Activated CD8-positive, alpha-beta T cell treated with anti-CD3 and anti-CD28 coated beads for 36 hours (primary cell): ENCODE measurements around the gene PSD2. TPM values are rescaled to one million over a fixed set of nuclear protein-coding genes. Genes with fewer than 3 reads are reported as not detected.

Source experiments
- ATAC-seq: fragments of 200-7000 bp; cut with Tn5 transposase; one replicate; pipeline ENCODE4 v1.10.0; 2021; ENCODE audit warnings: mild to moderate bottlenecking, moderate library complexity
- CTCF ChIA-PET: fragments of 350-600 bp; sonication (Branson Sonifier 250); formaldehyde crosslinking; loops from one replicate; lab custom pipeline; 2021; ENCODE audit warnings: antibody characterized with exemption; lab: Charles Lee
- POLR2A ChIA-PET: fragments of 350-600 bp; sonication (Branson Sonifier 250); formaldehyde crosslinking; loops from one replicate; lab custom pipeline; 2021; ENCODE audit warnings: antibody characterized with exemption; lab: Charles Lee
- DNase-seq: peaks from one replicate; pipeline ENCODE4 v3.0.0-alpha.2; 2020
- H3K27ac Mint-ChIP-seq: one replicate; pipeline ENCODE4 v1.8.0; 2021; ENCODE audit warnings: mild to moderate bottlenecking, mixed read lengths
- H3K27me3 Mint-ChIP-seq: one replicate; pipeline ENCODE4 v1.8.0; 2021; ENCODE audit warnings: mixed read lengths
- H3K36me3 Mint-ChIP-seq: one replicate; pipeline ENCODE4 v1.8.0; 2021; ENCODE audit warnings: low read depth, mixed read lengths
- H3K4me1 Mint-ChIP-seq: one replicate; pipeline ENCODE4 v1.8.0; 2021; ENCODE audit warnings: low read depth, mixed read lengths
- H3K4me3 Mint-ChIP-seq: one replicate; pipeline ENCODE4 v1.8.0; 2021; ENCODE audit warnings: mild to moderate bottlenecking, moderate library complexity, mixed read lengths
- H3K9me3 Mint-ChIP-seq: one replicate; pipeline ENCODE4 v1.8.0; 2021; ENCODE audit warnings: mixed read lengths
- CTCF ChIP-seq: fragments of 200-600 bp; IDR thresholded peaks from one replicate; pipeline ENCODE4 v1.8.0; 2022; ENCODE audit warnings: antibody characterized with exemption, mild to moderate bottlenecking
- intact Hi-C: fragments of 100-400 bp; cut with micrococcal nuclease; formaldehyde crosslinking; loops from one replicate; pipeline ENCODE4 v1.10.0; 2022
- total RNA-seq, 2 experiments: library from RNA; stranded (reverse); gene quantifications; one replicate each; pipeline ENCODE4 v1.2.3, GENCODE V29; 2021

Gene PSD2
- total RNA-seq, 2 experiments from 2014 or later: 0.14 TPM; not detected in 1

GRCh38 chr5:139760066-139761056, 35.2 kb upstream of the PSD2 start:
- Mint-ChIP-seq H3K27me3 (peaks cover 34% of the 10 kb centered on the region), H3K27ac (no peak overlapping the region), H3K36me3 (no peaks in the 10 kb centered on the region), H3K4me1 (peaks cover 27% of the 10 kb centered on the region), H3K9me3 (no peaks in the 10 kb centered on the region), H3K4me3 (no peak overlapping the region)
- DNase-seq: no peak
- CTCF ChIA-PET: interaction anchor here (1.4 kb wide), 1 partner anchor 30 kb away, joined by 4 read pairs; no protein-coding TSS in a partner anchor
- POLR2A ChIA-PET: interaction anchor here (0.6 to 2.8 kb wide), 3 partner anchors 13 to 175 kb away, joined by 3 to 15 read pairs (median 3); no protein-coding TSS in a partner anchor
- no peak for TF ChIP-seq CTCF
- intact Hi-C loops: no loop called here
- no peak for ATAC-seq

DNA sequence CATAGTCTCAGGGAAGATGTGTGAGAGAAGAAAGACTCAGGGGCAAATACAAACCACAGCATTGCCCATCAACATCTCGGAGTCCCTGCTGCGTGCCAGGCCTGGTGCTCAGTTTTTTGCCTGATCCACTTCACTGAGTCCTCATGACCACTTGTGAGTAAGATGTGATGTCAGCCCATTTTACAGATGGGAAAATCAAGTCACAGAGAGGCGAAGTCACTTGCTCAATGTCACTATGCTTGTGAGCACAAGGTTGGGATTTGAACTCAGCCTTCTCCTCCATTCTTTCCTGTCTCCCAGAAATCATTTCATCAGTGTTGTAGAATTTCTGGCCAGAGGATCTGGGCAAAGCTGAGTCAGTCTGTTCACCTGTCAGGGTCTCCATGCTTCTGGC, 34.6 kb upstream of the PSD2 start:
- intact Hi-C loops: no loop called here
- ATAC-seq: no peak
- H3K27me3 Mint-ChIP-seq: peaks cover 31% of the 10 kb centered on the region

GRCh38 chr5:139761501-139761900, 34.1 kb upstream of the PSD2 start:
- peaks cover 25% of the 10 kb centered on the region for H3K4me1 Mint-ChIP-seq
- H3K36me3 Mint-ChIP-seq: no peaks in the 10 kb centered on the region
- intact Hi-C loops: no loop called here
- POLR2A ChIA-PET: interaction anchor here (1.1 to 1.2 kb wide), 2 partner anchors 13 to 128 kb away, joined by 3 to 5 read pairs; no protein-coding TSS in a partner anchor
- no peaks in the 10 kb centered on the region for H3K9me3 Mint-ChIP-seq
- H3K27ac Mint-ChIP-seq: no peak overlapping the region
- ATAC-seq: no peak
- no peak overlapping the region for H3K4me3 Mint-ChIP-seq
- DNase-seq: no peak
- no peak for TF ChIP-seq CTCF
- H3K27me3 Mint-ChIP-seq: peaks cover 27% of the 10 kb centered on the region
- CTCF ChIA-PET: interaction anchor here (2.5 to 8.1 kb wide), 2 partner anchors 15 to 126 kb away, joined by 14 to 211 read pairs; no protein-coding TSS in a partner anchor

More for the DNA sequence above, 34.6 kb upstream of the PSD2 start:
- Mint-ChIP-seq H3K9me3 (no peaks in the 10 kb centered on the region), H3K27ac (no peak overlapping the region), H3K4me3 (no peak overlapping the region), H3K4me1 (peaks cover 28% of the 10 kb centered on the region), H3K36me3 (no peaks in the 10 kb centered on the region)
- DNase-seq: no peak
- POLR2A ChIA-PET: interaction anchor here (1.1 kb wide), 1 partner anchor 13 kb away, joined by 3 read pairs; no protein-coding TSS in a partner anchor
- no peak for TF ChIP-seq CTCF
- CTCF ChIA-PET: interaction anchor here (8.1 kb wide), 1 partner anchor 126 kb away, joined by 211 read pairs; no protein-coding TSS in a partner anchor

DNA sequence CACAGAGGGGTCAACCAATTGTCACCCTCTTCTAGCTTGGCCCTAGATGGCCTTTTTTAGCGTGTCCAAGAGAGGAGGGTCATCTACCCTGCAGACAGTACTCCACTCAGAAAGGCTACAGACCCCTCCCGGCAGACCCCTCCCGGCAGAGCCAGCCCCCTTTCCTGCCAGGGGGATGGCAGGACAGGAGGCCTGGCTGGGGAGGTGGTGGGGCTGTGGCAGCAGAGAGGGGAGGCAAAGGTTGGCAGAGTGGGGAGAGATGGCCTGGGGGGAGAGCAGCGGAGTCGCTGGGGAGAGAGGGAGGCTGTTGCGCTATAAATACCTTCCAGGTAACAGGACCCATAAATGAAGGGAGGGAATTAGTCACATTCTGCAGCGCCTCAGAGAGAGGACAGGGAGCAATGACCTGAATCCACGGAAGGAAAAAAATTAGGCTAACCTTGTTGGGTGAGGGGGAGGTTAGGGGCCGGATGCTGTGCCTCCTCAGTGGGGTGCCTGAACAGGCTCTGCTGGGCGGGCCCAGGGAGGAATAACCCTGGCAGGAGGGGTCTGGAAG, 32.9 kb upstream of the PSD2 start:
- H3K27ac Mint-ChIP-seq: no peak overlapping the region
- CTCF ChIA-PET: interaction anchor here (1.8 to 8.1 kb wide), 4 partner anchors 13 to 341 kb away, joined by 5 to 211 read pairs (median 16); no protein-coding TSS in a partner anchor
- peaks cover 22% of the 10 kb centered on the region for H3K4me1 Mint-ChIP-seq
- no peak overlapping the region for H3K4me3 Mint-ChIP-seq
- ATAC-seq: no peak
- H3K27me3 Mint-ChIP-seq: peaks cover 21% of the 10 kb centered on the region
- H3K36me3 Mint-ChIP-seq: no peaks in the 10 kb centered on the region
- H3K9me3 Mint-ChIP-seq: no peaks in the 10 kb centered on the region
- POLR2A ChIA-PET: interaction anchor here (1.2 kb wide), 2 partner anchors 10 to 129 kb away, joined by 5 read pairs; no protein-coding TSS in a partner anchor
- intact Hi-C loops: no loop called here
- TF ChIP-seq CTCF: no peak
- DNase-seq: no peak
